ENCODE data around the gene STUB1.

- TF ChIP-seq POLR2A (IDR thresholded peaks at IDR 0.05): peak in 1 of 3 donors; percentile 41
- peak in 10 of 11 experiments; percentile 61 to 99 (median 96) for TF ChIP-seq CTCF (IDR thresholded peaks at IDR 0.05 in 8 of 11, conservative IDR thresholded peaks at IDR 0.05 in 3 of 11)
Observed at GRCh38 chr16:667780-668518, 12.3 kb upstream of the STUB1 start, which contains the start of gene RHOT2.

All from spleen (tissue), 7 donors.